ENCODE measurements around the gene IL1RL1.

Gene IL1RL1

DNA sequence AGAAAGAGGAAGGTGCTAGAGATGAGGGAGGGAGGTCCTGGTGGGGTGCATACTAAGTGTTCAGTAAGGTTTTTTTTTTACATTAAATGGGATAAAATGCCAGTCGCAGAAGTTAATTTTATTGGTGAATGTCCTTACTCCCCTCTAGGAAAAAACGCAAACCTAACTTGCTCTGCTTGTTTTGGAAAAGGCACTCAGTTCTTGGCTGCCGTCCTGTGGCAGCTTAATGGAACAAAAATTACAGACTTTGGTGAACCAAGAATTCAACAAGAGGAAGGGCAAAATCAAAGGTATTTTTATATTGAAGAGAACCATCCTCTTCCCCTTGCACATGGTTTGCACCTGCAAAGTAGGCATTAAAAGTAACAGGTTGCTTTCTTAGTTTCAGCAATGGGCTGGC is 31.5 kb downstream of the IL1RL1 start:
- H3K27ac Mint-ChIP-seq, result no peak overlapping the region
- no peaks in the 10 kb centered on the region for H3K36me3 Mint-ChIP-seq

DNA sequence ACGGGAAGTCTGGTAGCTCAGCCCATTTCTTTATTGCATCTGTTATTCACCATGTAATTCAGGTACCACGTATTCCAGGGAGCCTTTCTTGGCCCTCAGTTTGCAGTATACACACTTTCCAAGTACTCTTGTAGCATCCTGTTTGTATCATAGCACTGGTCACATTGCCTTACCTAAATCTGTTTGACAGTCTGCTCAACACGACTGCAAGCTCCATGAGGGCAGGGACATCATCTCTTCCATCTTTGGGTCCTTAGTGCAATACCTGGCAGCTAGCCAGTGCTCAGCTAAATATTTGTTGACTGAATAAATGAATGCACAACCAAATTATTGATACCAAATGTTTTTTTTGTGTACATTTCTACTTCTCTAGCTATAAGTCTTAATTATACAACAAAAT is 33.0 kb downstream of the IL1RL1 start:
- Mint-ChIP-seq H3K27me3 (no peaks in the 10 kb centered on the region), H3K36me3 (no peaks in the 10 kb centered on the region), H3K4me1 (no peaks in the 10 kb centered on the region), H3K4me3 (no peak overlapping the region), H3K9me3 (no peaks in the 10 kb centered on the region), H3K27ac (no peak overlapping the region)

More for the DNA sequence above, 31.5 kb downstream of the IL1RL1 start:
- Mint-ChIP-seq H3K9me3 (no peaks in the 10 kb centered on the region), H3K4me3 (no peak overlapping the region), H3K27me3 (no peaks in the 10 kb centered on the region), H3K4me1 (no peaks in the 10 kb centered on the region)

DNA sequence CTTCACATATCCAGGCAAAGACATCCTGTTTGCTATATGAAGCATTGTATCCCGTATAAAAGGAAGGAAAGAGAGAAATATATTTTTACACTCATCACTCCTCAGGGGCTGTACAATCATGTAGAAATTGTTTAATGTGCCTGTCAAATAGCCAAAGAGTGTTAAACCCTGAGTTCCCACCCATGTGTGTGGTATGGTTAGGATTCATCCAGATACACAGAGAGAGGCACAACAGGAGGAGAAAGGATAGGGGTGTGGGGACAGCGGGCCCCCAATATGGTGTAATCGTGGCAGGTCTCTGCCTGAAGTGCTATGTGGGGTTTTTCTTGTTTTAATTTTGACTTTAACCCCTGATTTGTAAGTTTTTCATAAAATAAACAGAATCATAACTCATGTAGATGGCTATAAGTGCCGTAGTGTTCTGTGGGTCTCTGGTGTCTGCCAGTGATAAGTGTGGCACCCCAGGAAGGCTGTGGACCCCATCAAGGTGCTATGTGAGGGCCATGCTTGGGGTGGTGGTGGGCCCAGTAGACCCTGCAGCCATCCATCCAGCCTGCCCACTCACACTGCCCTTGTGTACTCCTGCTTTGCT is 34.1 kb downstream of the IL1RL1 start:
- Mint-ChIP-seq H3K4me1 (no peaks in the 10 kb centered on the region), H3K4me3 (no peak overlapping the region), H3K27me3 (no peaks in the 10 kb centered on the region), H3K9me3 (no peaks in the 10 kb centered on the region), H3K27ac (no peak overlapping the region), H3K36me3 (no peaks in the 10 kb centered on the region)

DNA sequence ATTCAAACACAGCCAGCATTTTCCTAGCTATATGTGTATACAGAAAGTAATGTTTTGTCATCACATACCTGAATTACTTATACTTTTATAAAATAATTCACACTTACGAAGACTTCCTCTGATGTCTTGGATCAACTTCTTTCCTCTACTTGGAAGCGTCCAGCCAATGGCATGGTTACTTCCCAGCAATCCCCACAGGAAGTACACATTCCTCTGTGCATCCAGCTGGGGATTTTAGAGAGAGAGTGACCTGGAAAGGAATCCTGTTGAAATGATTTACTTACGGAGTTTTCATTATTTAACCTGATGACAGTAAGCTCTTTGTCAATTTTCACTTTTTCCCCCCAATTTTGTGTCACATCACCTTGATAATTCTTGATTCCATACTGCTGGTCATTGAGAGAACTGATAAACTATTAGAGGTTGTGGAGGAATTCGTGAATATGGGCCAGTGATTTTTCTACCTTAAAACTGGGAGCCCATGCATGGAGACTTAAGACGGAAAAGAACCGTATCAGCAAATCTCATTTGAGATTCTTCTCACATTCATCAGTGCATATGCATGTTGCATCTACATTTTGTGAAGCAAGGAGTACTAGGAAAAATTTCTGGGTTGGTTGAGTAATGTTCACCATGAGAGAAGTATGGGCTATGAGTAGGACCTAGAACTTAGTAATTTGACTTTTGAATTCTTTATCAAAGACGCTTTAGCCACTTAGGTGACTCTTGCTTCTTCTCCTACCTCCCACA is 35.2 kb downstream of the IL1RL1 start:
- Mint-ChIP-seq H3K4me3 (no peak overlapping the region), H3K27me3 (no peaks in the 10 kb centered on the region), H3K4me1 (no peaks in the 10 kb centered on the region), H3K27ac (no peak overlapping the region), H3K36me3 (no peaks in the 10 kb centered on the region), H3K9me3 (no peaks in the 10 kb centered on the region)

DNA sequence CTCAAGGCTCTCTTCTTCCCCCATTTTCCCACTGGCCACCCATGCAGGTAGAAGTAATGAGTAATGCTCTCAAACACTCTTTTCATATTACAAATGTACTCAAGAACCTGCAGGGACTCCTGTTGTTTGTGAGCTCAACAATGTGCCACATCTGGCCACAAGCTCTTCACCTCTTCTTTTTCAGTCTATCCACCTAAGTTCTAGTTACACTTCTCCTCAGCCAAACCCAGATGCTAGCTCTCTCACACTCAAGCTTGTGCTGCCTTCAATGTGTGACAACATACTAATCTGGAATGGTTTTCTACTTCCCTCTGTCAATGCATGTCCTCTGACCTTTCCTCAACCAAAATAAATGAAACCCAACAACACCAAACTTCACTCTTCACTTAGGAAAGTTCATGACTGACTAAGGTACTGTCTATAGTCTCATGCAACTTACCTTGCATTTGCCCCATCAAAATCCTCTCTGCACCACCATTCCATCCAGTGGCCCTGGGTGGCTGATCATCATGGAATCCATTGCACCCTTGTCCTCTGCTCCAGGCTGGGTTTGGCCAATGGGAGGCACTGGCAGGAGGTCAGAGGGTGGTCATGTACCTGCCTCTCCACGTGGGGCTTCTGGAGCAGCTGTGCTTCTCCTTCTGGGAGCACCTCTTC is 38.9 kb downstream of the IL1RL1 start:
- H3K4me3 Mint-ChIP-seq, result no peak overlapping the region
- H3K4me1 Mint-ChIP-seq, result peaks cover 7% of the 10 kb centered on the region
- H3K9me3 Mint-ChIP-seq, result no peaks in the 10 kb centered on the region
- no peak overlapping the region for H3K27ac Mint-ChIP-seq
- H3K27me3 Mint-ChIP-seq, result no peaks in the 10 kb centered on the region
- no peaks in the 10 kb centered on the region for H3K36me3 Mint-ChIP-seq

DNA sequence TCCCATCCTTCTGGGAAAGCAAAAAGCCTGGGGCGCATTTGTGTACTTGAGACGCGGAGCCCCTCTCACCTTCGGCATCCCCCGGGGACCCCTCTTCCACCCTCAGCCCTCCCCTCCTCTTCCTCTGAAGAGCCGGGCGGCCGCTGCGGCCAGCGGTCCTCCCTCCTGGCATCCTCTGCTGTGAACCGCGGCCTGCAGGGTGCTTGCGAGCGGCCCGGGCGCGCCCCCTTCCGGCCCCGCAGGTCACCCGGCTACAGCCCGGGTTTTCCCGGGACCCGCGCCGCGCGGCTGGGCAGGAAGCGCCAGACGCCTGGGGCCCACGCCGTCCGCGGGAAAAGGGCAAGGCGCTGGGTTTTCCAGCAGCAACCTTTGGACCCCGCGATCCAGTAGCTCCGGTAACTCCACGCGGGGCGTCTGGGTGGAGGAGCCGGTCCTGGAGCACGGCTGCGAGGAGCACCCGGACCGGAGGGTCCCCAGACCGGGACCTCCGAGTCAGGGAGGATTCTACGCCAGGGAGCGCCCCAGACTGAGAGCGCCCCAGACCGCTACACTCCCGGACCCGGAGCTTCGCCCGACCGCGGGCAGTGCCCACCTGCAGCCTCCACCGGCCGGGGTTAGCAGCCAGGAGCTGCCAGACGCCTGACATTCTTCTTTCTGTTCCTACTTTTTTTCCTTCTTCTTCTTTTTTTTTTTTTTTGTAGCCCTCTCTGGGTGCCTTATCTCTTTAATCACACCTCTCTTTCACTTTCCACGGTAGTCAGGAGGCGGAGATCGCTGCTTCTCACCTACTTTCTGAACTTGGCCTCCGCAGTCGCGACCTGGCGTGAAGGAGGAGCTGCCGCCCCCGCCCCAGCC is 44.4 kb downstream of the IL1RL1 start, which contains the start of gene IL18R1:
Gene IL18R1, plus strand, starts transcription at position 271 of the 855 bp plus-strand sequence. CDS start 6,865 bp downstream, outside the sequence.
- peaks cover 48% of the 10 kb centered on the region for H3K4me1 Mint-ChIP-seq

DNA sequence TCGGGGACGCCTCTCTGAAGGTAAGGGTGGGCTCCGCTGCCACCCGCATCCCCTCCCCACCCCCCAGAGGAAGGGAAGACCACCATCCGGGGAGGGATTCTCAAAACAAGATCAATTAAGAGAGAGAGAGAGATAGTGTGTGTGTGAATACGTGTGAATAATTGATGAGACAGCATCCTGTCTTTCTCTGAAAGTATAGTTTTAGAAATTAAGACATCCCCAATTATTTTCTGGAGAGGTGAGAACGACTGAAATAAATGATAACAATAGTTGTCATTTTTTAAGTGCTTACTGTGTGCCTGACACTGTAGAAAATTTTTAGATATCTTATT is 45.0 kb downstream of the IL1RL1 start:
- peak overlapping the region; percentile 99 for H3K4me3 Mint-ChIP-seq
- H3K9me3 Mint-ChIP-seq, result no peaks in the 10 kb centered on the region
- no peaks in the 10 kb centered on the region for H3K27me3 Mint-ChIP-seq
- H3K4me1 Mint-ChIP-seq, result peaks cover 54% of the 10 kb centered on the region
- peak overlapping the region; percentile 100 for H3K27ac Mint-ChIP-seq
- peaks cover 2% of the 10 kb centered on the region for H3K36me3 Mint-ChIP-seq

More for the DNA sequence above, 44.4 kb downstream of the IL1RL1 start, which contains the start of gene IL18R1:
- H3K36me3 Mint-ChIP-seq, result no peaks in the 10 kb centered on the region
- peak within 1 kb of the TSS; percentile 100 for H3K27ac Mint-ChIP-seq
- H3K9me3 Mint-ChIP-seq, result no peaks in the 10 kb centered on the region
- peak within 1 kb of the TSS; percentile 99 for H3K4me3 Mint-ChIP-seq
- no peaks in the 10 kb centered on the region for H3K27me3 Mint-ChIP-seq

DNA sequence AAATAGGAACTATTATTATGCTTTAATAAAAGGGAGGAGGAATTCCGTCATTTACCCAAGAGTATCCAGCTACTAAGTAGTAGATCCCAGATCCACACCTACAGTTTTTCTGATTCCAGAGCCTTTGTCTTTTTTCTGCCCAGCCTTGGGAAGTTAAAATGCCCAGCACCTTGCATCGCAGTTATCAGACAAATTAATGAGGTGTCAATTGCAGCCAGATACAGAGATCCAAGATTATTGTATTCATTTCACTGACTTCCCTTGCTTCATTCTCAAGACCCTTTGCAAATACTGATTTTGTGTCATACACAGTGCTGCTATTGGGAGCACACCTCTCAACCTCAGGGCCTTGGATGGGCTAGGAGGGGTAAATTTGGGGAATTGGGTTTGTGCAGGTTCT is 45.4 kb downstream of the IL1RL1 start:
- peaks cover 57% of the 10 kb centered on the region for H3K4me1 Mint-ChIP-seq
- H3K27ac Mint-ChIP-seq, result peak overlapping the region; percentile 100
- peaks cover 2% of the 10 kb centered on the region for H3K36me3 Mint-ChIP-seq
- peak overlapping the region; percentile 99 for H3K4me3 Mint-ChIP-seq
- no peaks in the 10 kb centered on the region for H3K27me3 Mint-ChIP-seq
- no peaks in the 10 kb centered on the region for H3K9me3 Mint-ChIP-seq

DNA sequence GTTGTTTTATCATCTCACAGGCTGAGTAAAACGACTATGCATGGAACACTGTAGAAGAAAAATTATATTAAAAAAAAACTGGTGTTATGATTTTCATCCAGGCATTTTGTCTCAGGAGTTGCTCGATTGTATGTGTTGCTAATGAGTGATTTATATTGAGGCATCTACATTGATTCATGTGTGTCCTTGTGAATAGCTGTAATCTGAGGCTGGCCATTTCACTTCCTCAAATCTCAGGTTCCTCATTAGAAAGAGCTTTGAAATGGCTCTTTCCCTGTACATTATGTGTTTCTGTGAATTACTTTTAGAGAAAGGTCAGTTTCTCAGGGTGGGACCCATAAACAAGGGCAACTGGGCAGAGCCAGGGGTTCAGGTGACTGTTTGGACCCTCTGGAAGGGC is 46.6 kb downstream of the IL1RL1 start:
- H3K27me3 Mint-ChIP-seq, result no peaks in the 10 kb centered on the region
- no peak overlapping the region for H3K27ac Mint-ChIP-seq
- peak overlapping the region; percentile 99 for H3K4me3 Mint-ChIP-seq
- H3K36me3 Mint-ChIP-seq, result peaks cover 10% of the 10 kb centered on the region
- peaks cover 67% of the 10 kb centered on the region for H3K4me1 Mint-ChIP-seq
- H3K9me3 Mint-ChIP-seq, result peaks cover 5% of the 10 kb centered on the region

DNA sequence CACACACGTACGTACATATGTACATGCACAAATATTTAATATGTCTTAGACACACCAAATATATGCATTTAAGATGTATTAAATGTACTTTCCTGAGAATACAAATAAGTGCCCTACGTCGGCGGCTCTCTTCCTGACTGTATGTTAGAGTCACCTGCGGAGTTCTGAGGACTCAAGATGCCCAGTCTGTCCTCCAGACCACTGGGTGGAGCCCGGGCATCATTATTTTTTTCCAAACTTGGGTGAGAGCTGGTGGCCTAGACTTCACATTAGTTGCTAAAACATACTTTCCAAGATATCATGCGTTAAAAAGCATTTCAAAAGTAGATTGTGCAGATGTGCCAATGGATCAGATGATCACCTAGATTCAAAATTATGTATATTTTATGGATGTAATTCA is 47.1 kb downstream of the IL1RL1 start:
- peak overlapping the region; percentile 70 for H3K4me3 Mint-ChIP-seq
- H3K4me1 Mint-ChIP-seq, result peaks cover 73% of the 10 kb centered on the region
- H3K36me3 Mint-ChIP-seq, result peaks cover 15% of the 10 kb centered on the region
- H3K9me3 Mint-ChIP-seq, result peaks cover 7% of the 10 kb centered on the region
- no peaks in the 10 kb centered on the region for H3K27me3 Mint-ChIP-seq
- H3K27ac Mint-ChIP-seq, result peak overlapping the region; percentile 52

DNA sequence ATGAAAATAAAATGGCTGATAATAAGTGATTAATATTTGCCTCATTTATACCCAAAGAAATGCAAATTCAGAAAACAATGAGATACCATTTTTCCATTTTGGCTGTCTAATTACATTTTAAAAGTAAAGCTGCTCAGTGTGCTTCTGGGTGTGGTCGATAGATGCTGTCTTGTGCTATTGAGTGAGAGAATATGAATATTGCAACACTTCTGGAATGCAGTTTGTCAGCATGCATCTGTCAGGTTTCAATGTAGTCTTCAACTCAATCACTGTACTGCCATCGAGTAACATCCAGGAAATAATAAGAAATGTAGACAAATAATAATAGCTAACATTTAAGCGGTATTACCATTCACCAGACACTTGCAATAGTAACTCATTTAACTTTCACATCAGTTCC is 48.2 kb downstream of the IL1RL1 start:
- H3K9me3 Mint-ChIP-seq, result peaks cover 10% of the 10 kb centered on the region
- H3K4me3 Mint-ChIP-seq, result peak overlapping the region; percentile 8
- H3K4me1 Mint-ChIP-seq, result peaks cover 81% of the 10 kb centered on the region
- H3K27me3 Mint-ChIP-seq, result no peaks in the 10 kb centered on the region
- peaks cover 21% of the 10 kb centered on the region for H3K36me3 Mint-ChIP-seq
- H3K27ac Mint-ChIP-seq, result no peak overlapping the region

DNA sequence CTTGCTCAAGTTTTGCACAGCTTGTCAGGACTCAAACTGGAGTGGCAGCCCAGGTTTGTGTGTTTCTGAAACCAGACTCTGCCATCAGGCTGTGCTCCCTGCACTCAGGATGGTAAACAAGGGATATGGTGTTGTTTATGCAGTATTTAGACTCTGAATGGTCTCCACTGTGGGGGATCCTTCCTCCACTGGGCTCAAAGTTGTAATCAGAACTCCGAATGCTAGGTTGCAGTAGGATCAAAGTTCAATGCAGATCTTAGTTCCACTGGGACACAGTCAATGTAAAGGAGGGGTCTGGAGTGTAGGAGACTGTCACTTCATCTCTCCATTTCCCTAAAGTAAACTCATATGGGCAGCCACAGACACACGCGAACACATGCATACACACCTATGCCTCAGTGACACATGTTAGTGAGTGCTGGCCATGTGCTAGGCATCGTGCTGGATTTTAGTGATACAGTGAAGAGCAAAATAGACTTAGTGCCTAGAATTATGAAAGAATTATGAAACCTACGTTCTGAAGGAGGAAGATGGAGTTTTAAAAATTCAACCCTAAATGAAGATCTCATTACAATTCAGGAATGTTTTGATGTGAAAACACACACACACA is 50.4 kb downstream of the IL1RL1 start:
- Mint-ChIP-seq H3K9me3 (peaks cover 25% of the 10 kb centered on the region), H3K4me1 (peaks cover 86% of the 10 kb centered on the region), H3K36me3 (peaks cover 39% of the 10 kb centered on the region), H3K27me3 (no peaks in the 10 kb centered on the region), H3K4me3 (peak overlapping the region; percentile 59), H3K27ac (peak overlapping the region; percentile 92)

DNA sequence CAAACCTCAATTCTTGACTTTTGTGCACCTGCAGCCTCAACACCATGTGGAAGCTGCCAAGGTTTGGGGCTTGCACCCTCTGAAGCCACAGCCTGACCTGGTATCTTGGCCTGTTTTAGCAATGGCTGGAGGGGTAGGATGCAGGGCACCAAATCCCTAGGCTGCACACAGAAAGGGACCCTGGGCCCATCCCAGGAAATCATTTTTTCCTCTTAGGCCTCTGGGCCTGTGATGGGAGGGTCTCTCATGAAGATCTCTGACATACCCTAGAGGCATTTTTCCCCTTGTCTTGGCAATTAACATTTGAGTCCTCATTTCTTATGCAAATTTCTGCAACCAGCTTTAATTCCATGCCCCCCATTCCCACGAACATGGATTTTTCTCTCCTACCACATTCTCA is 54.4 kb downstream of the IL1RL1 start:
- Mint-ChIP-seq H3K27me3 (no peaks in the 10 kb centered on the region), H3K4me1 (peaks cover 85% of the 10 kb centered on the region), H3K36me3 (peaks cover 49% of the 10 kb centered on the region), H3K27ac (peak overlapping the region; percentile 94), H3K4me3 (peak overlapping the region; percentile 79), H3K9me3 (peaks cover 28% of the 10 kb centered on the region)

DNA sequence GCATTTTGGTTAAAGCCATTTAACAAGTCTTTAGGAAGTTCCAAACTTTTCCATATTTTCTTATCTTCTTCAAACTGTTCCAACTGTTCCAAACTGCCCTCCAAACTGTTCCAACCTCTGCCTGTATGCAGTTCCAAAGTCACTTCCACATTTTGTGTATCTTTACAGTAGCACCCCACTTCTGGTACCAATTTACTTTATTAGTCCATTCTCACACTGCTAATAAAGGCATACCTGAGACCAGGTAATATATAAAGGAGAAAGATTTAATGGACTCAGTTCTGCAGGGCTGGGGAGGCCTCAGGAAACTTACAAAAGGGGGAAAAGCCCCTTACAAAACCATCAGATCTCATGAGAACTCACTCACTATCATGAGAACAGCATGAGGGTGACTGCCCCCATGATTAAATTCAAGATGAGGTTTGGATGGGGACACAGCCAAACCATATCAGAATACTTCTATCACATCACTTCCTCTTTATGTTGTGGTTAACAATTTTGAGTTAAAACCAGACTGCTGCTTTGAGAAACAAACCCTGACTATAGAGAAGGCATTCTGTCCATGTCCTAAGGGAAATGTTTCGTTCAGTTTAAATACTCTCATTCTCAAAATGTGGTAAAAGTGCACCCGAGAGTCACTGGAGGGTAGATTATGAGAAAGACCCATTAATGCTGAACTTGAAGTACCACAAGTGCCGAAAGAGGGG is 55.2 kb downstream of the IL1RL1 start:
- H3K9me3 Mint-ChIP-seq, result peaks cover 28% of the 10 kb centered on the region
- peaks cover 48% of the 10 kb centered on the region for H3K36me3 Mint-ChIP-seq
- peak overlapping the region; percentile 79 for H3K4me3 Mint-ChIP-seq
- peak overlapping the region; percentile 94 for H3K27ac Mint-ChIP-seq
- H3K4me1 Mint-ChIP-seq, result peaks cover 82% of the 10 kb centered on the region
- H3K27me3 Mint-ChIP-seq, result no peaks in the 10 kb centered on the region
